HuH-7 (cell line): ENCODE results near the gene ARHGAP33.

ENCODE experiments used
- DNase-seq: peaks from one replicate; pipeline ENCODE4 v3.0.0; 2011; ENCODE audit warnings: low spot score

The ARHGAP33 gene

GRCh38 chr19:35739275-35740107 is 35.9 kb upstream of the ARHGAP33 start:
- DNase-seq, result no peak

- no peak for DNase-seq
These were observed 35.3 kb upstream of the ARHGAP33 start for GRCh38 chr19:35740108-35740422.

GRCh38 chr19:35740423-35741202 is 34.8 kb upstream of the ARHGAP33 start:
- DNase-seq, result peak; percentile 100

GRCh38 chr19:35741203-35741515 is 34.2 kb upstream of the ARHGAP33 start:
- DNase-seq, result no peak

- no peak for DNase-seq
These were observed 33.1 kb upstream of the ARHGAP33 start, which contains the start of gene IGFLR1 for GRCh38 chr19:35742121-35742724. TSS of gene IGFLR1 (minus strand) at chr19:35742452. CDS start at chr19:35741180, 1,272 bp downstream.

DNA sequence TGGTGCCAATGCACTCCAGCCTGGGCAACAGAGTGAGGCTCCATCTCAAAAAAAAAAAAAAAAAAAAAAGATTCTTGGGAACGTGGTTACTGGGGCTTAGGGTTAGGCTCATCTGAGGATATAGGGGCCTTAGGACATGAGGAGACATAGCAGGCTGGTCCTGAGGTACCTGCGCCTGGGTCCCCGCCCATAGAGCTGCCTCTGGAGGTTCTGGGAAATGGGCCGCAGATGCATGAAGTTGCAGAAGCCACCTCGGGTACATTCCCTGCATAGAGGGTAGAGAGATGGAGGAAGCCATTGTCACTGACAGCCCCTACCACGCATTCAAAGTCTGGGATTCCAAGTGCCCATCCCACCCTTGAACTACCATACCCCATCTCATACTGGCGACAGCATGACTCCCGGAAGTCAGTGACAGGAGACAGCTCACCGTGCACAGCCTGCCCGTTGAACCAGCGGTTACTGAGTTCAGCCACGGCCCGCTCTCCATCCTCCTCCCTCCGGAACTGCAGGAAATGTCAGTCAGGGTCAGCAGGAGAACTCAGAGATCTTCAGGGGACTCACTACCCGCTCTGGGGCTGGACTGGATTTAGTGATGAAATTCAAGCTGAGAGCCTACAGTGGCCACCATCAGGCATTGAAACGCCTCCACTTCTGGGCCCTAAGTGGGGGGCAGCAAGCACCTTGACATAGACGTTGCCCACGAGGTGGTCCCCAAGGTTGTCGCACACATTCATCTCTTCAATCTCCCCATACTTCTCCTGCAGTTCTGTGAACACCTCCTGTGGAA is 31.5 kb upstream of the ARHGAP33 start:
- DNase-seq, result no peak

DNA sequence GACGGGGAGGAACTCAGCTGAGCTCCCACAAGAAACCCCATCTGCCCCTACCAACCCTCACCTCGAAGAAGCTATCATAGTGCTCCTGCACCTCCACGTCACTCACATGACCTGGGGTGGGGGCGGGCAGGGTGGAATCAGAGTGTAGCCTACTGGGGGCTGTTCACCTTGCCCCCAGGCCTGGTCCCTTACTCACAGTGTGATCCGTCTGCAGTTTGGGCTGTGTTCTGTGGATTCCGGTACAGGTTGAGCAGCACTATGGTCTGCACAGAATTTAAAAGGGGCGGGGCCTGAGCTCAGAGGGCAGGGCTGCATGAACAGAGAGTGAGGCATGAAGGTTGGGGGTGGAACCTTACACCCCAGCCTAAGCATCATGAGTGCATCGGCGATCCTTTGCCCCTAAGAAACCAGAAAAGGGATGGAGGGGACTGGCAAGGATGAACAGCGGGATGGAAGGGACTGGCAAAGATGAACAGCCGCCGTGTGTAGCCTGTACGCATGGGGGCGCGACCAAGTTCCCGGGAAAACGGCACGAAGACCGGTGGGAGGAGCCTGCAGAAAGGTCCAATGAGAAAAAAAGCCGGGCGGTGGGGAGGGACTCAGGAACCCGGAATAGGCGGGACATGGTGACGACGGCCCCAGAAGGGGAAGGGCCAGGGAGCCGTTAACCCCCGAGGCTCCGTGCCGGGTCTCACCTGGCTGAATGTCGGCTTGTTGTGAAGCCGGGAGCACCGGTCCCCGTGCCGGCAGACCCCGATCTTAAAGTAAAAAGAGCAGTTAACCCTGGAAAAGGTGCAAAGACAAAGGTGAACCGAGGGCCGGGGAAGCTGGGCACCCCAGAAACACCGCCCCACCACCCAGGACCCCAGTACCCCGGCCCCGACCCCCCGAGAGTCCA is 30.7 kb upstream of the ARHGAP33 start:
- DNase-seq, result peak; percentile 87

DNA sequence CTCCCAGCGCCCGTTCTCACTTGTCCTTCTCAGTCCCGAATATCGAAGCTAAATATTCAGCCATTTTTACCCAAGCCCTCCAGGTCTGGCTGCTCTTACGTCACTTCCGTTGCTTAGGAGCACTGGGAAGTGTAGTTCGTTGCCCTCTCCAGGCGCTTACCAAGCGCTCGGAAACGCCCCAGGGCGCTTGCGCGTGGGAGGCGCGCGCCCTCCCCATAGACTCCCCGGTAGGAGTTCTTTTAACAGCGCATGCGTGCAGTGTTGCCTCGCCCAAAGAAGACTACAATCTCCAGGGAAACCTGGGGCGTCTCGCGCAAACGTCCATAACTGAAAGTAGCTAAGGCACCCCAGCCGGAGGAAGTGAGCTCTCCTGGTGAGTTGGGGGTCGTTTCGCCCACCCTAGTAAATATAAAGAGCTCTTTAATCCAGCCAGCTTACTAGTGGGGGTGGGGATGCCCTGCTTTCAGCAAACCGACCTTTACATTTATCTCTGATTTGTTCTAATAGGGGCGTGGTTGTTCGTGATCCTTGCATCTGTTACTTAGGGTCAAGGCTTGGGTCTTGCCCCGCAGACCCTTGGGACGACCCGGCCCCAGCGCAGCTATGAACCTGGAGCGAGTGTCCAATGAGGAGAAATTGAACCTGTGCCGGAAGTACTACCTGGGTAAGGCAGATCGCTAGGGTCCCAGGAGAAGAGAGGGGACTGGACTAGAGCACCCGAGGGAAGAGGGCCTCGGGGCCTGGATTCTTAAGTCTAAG is 29.9 kb upstream of the ARHGAP33 start, which contains the start of the genes PSENEN and U2AF1L4:
TSS of gene PSENEN (plus strand) at position 324 of the 759 bp plus-strand sequence. CDS start at position 604, 280 bp downstream.
TSS of gene U2AF1L4 (minus strand) at position 91 of the 759 bp plus-strand sequence. CDS start at position 64, 27 bp downstream.
- DNase-seq, result peak; percentile 93

DNA sequence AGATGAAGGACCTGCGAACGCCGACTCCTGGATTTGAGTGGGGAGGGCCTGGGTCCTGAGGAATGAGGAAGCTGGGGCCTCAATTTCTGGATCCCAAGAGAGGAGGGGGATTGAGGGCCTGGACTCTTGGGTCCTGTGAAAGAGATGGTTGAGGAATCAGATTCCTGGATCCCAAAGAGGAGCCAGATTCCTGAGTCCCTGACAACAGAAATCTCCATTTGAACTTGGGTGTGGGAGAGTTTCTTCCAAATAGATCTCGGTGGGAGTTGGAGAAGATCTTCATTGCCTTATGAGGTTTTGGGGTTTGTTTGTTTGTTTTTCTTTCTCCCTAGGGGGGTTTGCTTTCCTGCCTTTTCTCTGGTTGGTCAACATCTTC is 29.3 kb upstream of the ARHGAP33 start:
- DNase-seq, result no peak

DNA sequence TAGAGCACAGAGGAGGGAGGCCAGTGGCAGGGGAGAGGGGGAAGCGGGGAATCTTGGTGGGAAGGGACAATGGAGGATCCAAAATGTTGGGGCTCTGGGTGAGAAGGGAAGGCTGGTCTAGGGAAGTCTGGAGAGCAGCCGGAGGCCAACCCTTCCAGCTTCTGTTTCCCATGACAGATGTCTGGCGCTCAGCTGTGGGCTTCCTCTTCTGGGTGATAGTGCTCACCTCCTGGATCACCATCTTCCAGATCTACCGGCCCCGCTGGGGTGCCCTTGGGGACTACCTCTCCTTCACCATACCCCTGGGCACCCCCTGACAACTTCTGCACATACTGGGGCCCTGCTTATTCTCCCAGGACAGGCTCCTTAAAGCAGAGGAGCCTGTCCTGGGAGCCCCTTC is 28.8 kb upstream of the ARHGAP33 start:
- no peak for DNase-seq

DNA sequence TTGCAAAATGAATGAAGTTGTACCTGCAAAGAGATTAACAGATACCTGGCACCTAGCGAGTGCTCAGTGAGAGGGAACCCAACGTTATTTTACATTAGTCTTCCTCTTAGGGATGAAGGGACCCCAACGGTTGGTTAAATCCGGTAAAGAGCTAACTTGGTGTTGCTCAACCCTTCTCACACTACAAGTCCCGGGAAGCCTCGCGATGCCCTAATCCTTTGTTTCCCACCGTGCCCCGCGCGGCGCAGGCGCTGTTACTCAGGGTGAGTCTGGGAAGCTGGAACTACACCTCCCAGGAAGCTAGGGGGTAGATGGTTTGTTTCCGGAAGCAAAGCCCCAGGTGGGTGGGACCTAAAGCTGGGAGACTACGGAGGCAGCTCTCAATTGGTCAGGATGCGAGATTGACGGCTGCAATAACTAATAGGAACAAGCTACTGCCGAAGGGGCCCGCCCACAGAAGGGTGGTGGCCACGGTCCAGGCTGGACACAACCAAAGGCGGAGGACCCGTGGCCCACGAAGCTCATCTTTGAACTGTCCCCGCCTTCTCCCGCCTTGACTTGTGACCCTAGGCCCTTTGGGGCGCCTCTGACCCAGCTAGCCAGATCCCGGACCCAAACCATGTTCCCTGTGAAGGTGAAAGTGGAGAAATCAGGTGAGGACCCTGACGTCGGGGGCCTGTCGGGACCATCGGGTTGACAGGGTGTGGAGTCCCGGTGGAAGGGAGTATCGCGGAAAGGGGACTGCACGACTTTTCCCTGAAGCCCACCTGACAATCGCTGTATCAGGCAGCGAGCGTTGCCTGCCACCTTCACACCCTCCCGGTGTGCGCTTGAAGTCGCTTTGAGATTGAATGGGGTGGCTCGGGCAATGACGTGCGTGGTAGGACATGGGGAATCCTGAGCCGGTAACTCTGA is 27.0 kb upstream of the ARHGAP33 start, which contains the start of gene LIN37:
TSS of gene LIN37 (plus strand) at position 471 of the 915 bp plus-strand sequence. CDS start at position 620, 149 bp downstream.
- DNase-seq, result peak; percentile 98

- DNase-seq, result no peak
These were observed 25.2 kb upstream of the ARHGAP33 start for GRCh38 chr19:35750167-35750566.

DNA sequence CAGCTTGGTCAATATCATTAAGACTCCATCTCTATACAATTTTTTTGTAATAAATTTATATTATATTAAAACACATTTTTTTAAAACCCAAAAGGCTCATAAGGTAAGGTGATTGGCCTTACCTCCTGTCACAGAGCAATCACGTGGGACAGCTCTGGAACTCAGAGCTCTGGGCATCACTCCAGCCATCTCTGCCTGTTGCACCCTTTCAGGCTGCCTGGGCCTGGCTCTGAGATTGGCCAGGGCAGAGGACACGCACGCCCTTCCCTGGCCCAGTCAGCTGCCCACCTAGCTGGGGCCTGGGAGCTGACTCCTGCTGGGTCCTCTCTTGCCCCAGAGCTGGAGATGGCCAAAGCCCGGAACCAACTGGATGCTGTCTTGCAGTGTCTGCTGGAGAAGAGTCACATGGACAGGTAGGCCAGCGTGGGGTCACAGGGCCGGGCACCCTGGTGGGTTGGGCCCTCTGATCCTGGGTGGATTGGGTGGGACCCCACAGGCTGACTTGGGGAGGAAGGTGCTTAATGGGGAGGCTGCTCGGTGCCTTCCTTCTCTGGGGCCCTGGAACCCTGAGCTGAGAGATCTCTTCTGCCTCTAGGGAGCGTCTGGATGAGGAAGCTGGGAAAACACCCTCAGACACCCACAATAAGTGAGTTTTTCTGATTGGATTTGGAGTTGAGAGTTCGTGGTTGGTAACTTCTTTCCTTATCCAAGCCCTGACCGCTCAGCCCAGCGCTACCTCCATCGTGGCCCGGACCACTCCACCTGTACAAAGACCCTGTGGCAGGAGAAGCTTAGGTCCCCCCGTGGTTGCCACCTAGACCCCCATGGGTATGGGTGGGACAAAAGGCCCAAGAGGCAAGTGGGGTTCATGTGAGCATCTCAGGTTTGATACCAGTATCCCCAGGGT is 23.3 kb upstream of the ARHGAP33 start:
- DNase-seq, result no peak

DNA sequence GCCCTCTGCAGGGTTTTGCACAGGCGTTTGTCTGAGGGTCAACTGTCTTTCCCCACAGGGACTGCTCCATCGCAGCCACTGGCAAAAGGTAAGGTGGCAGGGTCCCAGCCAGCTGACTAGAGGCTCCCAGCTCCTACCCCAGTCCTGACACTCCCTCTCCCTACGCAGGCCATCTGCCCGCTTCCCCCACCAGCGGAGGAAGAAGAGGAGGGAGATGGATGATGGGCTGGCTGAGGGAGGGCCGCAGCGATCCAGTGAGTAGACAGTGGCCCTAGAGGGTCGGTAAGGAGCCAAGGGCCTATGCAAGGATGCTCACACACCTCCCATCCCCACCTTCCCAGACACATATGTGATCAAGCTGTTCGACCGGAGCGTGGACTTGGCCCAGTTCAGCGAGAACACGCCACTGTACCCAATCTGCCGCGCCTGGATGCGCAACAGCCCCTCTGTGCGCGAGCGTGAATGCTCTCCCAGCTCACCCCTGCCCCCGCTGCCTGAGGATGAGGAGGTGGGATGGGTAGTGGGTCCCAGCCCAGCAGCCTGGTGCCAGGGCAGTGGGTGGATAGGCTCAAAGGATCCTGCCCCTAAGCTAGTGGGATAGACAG is 22.5 kb upstream of the ARHGAP33 start:
- no peak for DNase-seq

DNA sequence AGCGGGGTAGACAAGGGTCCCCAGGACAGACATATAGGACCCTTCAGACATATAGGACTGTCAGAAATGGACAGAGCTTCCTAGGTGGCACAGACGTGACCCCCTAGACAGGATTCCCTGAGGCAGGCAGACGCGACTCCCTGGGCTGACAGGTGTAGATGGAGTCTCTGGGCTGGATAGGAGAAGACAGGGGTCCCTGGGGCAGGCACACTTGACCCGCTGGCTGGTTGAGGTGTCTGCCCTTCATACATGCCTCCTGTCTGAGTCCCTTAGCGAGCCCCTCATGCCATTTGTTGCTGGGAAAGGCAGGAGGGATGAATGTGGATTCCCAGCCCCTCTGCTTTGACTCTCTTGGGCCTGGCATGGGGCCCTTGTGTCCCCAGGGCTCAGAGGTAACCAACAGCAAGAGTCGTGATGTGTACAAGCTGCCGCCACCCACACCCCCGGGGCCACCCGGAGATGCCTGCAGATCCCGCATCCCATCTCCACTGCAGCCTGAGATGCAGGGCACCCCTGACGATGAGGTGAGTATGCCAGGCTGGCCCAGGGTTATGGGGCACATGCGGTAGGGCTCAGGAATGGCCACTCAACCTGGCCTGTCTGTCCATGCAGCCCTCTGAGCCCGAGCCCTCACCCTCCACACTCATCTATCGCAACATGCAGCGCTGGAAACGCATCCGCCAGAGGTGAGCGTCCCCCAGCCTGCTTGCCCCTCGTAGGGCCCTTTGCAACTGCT is 21.6 kb upstream of the ARHGAP33 start:
- DNase-seq, result no peak

GRCh38 chr19:35754370-35755130 is 20.8 kb upstream of the ARHGAP33 start:
- DNase-seq, result no peak
